Stimulated activated CD8-positive, alpha-beta memory T cell treated with anti-CD3 and anti-CD28 coated beads, Interleukin-2, amount 100 ng/mL, for 48 hours (primary cell): ENCODE results near the gene INPP4A.
A peak's percentile ranks its signal among the peaks of the same experiment; 100 is the strongest.

Source experiments
- DNase-seq, 2 donors: peaks; one replicate each; pipeline ENCODE4 v3.0.0-alpha.2; 2020; ENCODE audit warnings: low read depth in 2 of 2

Gene INPP4A

GRCh38 chr2:98540536-98540935, 95.9 kb downstream of the INPP4A start:
- DNase-seq, result no peak

GRCh38 chr2:98541489-98541888, 96.8 kb downstream of the INPP4A start:
- no peak for DNase-seq

- DNase-seq, result no peak
These were observed 97.2 kb downstream of the INPP4A start for GRCh38 chr2:98541906-98542305.

- DNase-seq, result no peak
These were observed 98.6 kb downstream of the INPP4A start for GRCh38 chr2:98543214-98543613.

GRCh38 chr2:98543842-98544241, 99.2 kb downstream of the INPP4A start:
- DNase-seq, result no peak

GRCh38 chr2:98545591-98545990, 100.9 kb downstream of the INPP4A start:
- no peak for DNase-seq

- DNase-seq, result no peak
These were observed 101.5 kb downstream of the INPP4A start for GRCh38 chr2:98546186-98546585.

- DNase-seq, result no peak
These were observed 102.6 kb downstream of the INPP4A start for GRCh38 chr2:98547092-98547790.

GRCh38 chr2:98548920-98549818, 104.5 kb downstream of the INPP4A start:
- DNase-seq, result no peak

GRCh38 chr2:98550165-98550564, 105.5 kb downstream of the INPP4A start:
- DNase-seq, result no peak

GRCh38 chr2:98551316-98551715, 106.7 kb downstream of the INPP4A start:
- DNase-seq, result peak; percentile 23 to 43

GRCh38 chr2:98552499-98553179, 108.0 kb downstream of the INPP4A start:
- no peak for DNase-seq

- no peak for DNase-seq
These were observed 109.6 kb downstream of the INPP4A start for GRCh38 chr2:98554116-98554861.

GRCh38 chr2:98555696-98556095, 111.0 kb downstream of the INPP4A start:
- DNase-seq, result no peak

GRCh38 chr2:98556344-98557033, 111.8 kb downstream of the INPP4A start:
- DNase-seq, result no peak

GRCh38 chr2:98558852-98559530, 114.3 kb downstream of the INPP4A start:
- no peak for DNase-seq

GRCh38 chr2:98559581-98559980, 114.9 kb downstream of the INPP4A start:
- no peak for DNase-seq

GRCh38 chr2:98560256-98560771, 115.7 kb downstream of the INPP4A start:
- no peak for DNase-seq

GRCh38 chr2:98561018-98561417, 116.4 kb downstream of the INPP4A start:
- DNase-seq, result no peak
